Right lobe of liver (tissue), 6 donors: Measurements from ENCODE around the gene AHDC1. TPM values are rescaled to one million over a fixed set of nuclear protein-coding genes. Genes with fewer than 3 reads are reported as not detected.

Experiments used
- ATAC-seq, 4 donors: fragments of 200-7000 bp; cut with Tn5 transposase; one replicate each; pipeline ENCODE4 v1.9.1; 2020; ENCODE audit warnings: mild to moderate bottlenecking in 4 of 4, moderate library complexity in 4 of 4
- DNase-seq, 3 donors: peaks; one replicate each; pipeline ENCODE4 v3.0.0-alpha.2; 2020
- H3K27ac ChIP-seq, 3 donors: fragments of 200-600 bp; one replicate each; pipeline ENCODE4 v1.8.0; 2022
- H3K27me3 ChIP-seq, 2 donors: fragments of 200-600 bp; one replicate each; pipeline ENCODE4 v1.8.0; 2022
- H3K36me3 ChIP-seq, 4 donors: fragments of 200-600 bp; sonication (generic) in 1 of 4; one replicate each; pipeline versions ENCODE4 v1.5.1 to v1.8.0; 2017 to 2022; ENCODE audit warnings: control low read depth in 1 of 4
- H3K4me1 ChIP-seq, 4 donors: fragments of 200-600 bp; sonication (generic) in 1 of 4; one replicate each; pipeline versions ENCODE4 v1.5.1 to v1.8.0; 2017 to 2022; ENCODE audit warnings: control low read depth in 1 of 4
- H3K4me3 ChIP-seq, 3 donors: fragments of 200-600 bp; one replicate each; pipeline ENCODE4 v1.8.0; 2022
- H3K9me3 ChIP-seq, 4 donors: fragments of 200-600 bp; sonication (generic) in 1 of 4; one replicate each; pipeline versions ENCODE4 v1.5.1 to v1.8.0; 2017 to 2022; ENCODE audit warnings: control low read depth in 1 of 4
- POLR2A ChIP-seq: fragments of 450-650 bp; IDR thresholded peaks from one replicate; pipeline ENCODE4 v1.6.1; 2017; ENCODE audit warnings: antibody characterized with exemption, mild to moderate bottlenecking
- WGBS: methylation state at CpG from one replicate; pipeline ENCODE4 v1.1.6; 2018; ENCODE audit warnings: low coverage, low lambda C conversion rate; ENCODE audit not compliant: insufficient coverage; ENCODE audit errors: missing lambda C conversion rate; 5-methylcytosine and 5-hydroxymethylcytosine counted together
- intact Hi-C, 2 donors: fragments of 100-400 bp; cut with DNase I; formaldehyde crosslinking; loops; one replicate each; pipeline versions ENCODE4 v1.11.2 to v1.14.1; 2022
- total RNA-seq, 6 experiments: library from RNA; depleted of rRNA in 2 of 6; stranded (reverse); fragments of >200 nt in 2 of 6; fragmentation: NEBNext Ultra II Directional in 3 of 6; extraction: Animal tissue kit (Norgen Biotek cat#: 25700) in 3 of 6; gene quantifications; one replicate each; pipeline versions ENCODE4 v1.1.0 to v1.2.4, GENCODE V29; 2016 to 2023
- TF ChIP-seq, protein P1 (sequence below), 4 donors: fragments of 200-600 bp in 3 of 4; fragments of 450-650 bp in 1 of 4; IDR thresholded peaks; one replicate each; pipeline versions ENCODE4 v1.5.1 to v1.8.0; 2016 to 2022; ENCODE audit warnings: antibody characterized with exemption in 4 of 4, mild to moderate bottlenecking in 2 of 4
- donor health status: DM: no; HTN: yes; CAD: no.
- donor health status: DM: no; HTN: no; CAD: no.
- donor health status: DM: no; HTN: no; CAD: no.
- donor health status: DM: no; HTN: yes; CAD: no.
- donor health status: DM: no; HTN: yes; CAD: no.

The AHDC1 gene
- total RNA-seq, 6 experiments from 2014 or later, result 5.5 to 21.3 (median 10.9) TPM

DNA sequence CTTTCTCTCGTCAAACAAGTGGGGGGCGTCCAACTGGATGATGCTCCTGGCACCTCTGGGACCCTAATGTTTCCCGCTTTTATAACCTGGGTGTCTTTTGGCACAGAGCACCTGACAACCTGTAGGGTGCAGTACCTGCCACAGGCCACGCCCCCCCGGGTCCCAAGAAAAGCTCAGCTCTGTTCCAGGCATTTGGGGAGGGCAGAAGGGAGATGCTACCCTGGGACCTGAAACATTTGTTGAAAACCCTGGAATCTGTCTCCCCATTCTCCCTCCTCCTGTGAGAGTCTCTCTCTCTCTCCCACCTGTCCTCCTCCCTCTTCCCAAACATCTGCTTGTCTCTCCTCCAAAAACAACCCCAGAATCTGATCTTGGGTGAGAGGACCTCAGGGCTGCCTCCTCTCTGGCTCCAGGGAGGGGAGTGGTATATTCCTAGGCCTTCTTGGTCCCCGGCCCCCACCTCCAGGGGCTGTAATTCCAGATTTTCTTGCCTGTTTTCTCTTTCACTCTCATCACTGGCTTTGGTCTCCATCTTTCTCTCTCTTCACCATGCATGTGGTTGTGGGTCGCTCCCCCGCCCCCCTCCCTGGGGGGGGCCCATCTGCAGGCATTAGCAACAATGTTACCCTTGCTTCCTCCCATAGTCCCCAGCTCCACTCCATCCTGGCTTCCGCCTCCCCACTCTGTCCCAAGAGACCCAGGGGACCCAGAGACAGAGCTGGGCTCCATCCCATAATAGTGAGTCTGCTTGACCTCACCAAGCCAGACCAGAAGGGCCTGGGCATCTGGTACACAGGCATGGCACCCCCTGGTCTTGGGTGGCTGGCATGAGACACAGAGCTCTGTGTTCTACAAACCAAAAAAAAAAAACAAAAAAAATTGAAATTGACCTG lies 4.1 kb downstream of the AHDC1 start:
- Histone ChIP-seq H3K27me3 (no peaks in the 10 kb centered on the region), H3K27ac (peak overlapping the region in 1 of 3 donors; percentile 10), H3K4me3 (no peak overlapping the region), H3K9me3 (no peaks in the 10 kb centered on the region), H3K36me3 (no peaks in the 10 kb centered on the region), H3K4me1 (peaks cover 0 to 21% (median 10%) of the 10 kb centered on the region in 4 donors)
- TF ChIP-seq, protein P1, sequence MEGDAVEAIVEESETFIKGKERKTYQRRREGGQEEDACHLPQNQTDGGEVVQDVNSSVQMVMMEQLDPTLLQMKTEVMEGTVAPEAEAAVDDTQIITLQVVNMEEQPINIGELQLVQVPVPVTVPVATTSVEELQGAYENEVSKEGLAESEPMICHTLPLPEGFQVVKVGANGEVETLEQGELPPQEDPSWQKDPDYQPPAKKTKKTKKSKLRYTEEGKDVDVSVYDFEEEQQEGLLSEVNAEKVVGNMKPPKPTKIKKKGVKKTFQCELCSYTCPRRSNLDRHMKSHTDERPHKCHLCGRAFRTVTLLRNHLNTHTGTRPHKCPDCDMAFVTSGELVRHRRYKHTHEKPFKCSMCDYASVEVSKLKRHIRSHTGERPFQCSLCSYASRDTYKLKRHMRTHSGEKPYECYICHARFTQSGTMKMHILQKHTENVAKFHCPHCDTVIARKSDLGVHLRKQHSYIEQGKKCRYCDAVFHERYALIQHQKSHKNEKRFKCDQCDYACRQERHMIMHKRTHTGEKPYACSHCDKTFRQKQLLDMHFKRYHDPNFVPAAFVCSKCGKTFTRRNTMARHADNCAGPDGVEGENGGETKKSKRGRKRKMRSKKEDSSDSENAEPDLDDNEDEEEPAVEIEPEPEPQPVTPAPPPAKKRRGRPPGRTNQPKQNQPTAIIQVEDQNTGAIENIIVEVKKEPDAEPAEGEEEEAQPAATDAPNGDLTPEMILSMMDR (IDR thresholded peaks at IDR 0.05), result no peak
- no peak for TF ChIP-seq POLR2A
- ATAC-seq, result no peak
- intact Hi-C loops, result loop anchor here (5.0 to 10.0 kb wide), 4 partner anchors 43 to 198 kb away; no protein-coding TSS in a partner anchor
- no peak for DNase-seq
- 66% methylated on average over 4 of the region's 9 CpGs for WGBS

DNA sequence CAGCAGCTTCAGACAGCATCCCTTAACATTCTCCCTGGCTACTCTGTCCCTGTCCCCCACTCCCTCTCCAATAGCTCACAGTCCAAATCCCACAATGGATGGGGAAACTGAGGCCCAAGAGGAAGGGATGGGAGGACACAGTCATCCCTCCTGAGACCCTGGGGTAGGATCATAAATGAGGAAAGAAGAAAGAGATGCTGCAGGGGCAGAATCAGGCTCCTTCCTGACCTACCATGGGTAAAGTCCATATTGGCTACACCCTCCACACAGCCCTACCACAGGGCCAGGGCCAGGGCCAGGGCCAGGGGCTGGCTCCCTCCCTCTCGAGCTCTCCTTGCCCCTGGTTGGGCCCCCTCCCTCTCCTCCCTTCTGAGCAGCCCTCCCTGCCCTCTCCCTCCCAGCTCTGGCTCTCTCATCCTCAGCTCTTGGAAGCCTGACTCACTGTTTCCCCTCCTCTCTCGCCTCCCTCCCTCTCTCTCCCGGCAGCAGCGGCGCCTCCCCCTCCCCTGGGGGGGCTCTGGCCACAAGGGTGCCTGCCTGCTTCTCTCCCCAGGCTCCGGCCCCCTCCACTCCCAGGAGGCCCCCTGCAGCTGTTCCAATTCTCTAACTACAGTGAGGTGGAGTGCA lies 4.9 kb downstream of the AHDC1 start:
- Histone ChIP-seq H3K27me3 (no peaks in the 10 kb centered on the region), H3K9me3 (no peaks in the 10 kb centered on the region), H3K36me3 (no peaks in the 10 kb centered on the region), H3K27ac (peak overlapping the region in 1 of 3 donors; percentile 10), H3K4me1 (peaks cover 0 to 21% (median 10%) of the 10 kb centered on the region in 4 donors), H3K4me3 (no peak overlapping the region)
- 27% methylated on average over 5 of the region's 6 CpGs for WGBS
- intact Hi-C loops, result loop anchor here (5.0 to 10.0 kb wide), 2 partner anchors 42 to 194 kb away; no protein-coding TSS in a partner anchor
- DNase-seq, result no peak
- TF ChIP-seq POLR2A, result no peak
- TF ChIP-seq, protein P1 (IDR thresholded peaks at IDR 0.05), result no peak
- ATAC-seq, result peak in 1 of 4 donors; percentile 4

DNA sequence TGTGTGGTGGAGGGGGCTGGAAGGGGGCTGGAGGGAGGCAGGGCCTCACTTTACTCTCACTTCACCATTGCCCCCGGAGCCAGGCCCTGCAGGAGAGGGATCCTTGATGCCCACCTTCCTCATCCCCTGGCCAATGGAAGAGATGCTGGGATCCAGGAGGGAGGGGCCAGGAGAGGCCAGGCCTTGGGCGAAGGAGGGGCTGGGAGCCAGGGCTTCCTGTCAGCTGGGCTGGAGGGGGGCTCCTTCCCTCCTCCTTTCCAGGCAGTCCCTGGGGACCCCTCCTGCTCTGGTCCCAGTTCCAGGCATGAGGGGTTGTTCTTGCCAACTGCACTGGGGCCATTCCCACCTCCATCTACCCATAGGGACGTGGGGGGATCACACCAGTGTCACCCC lies 5.7 kb downstream of the AHDC1 start:
- intact Hi-C loops, result loop anchor here (5.0 to 10.0 kb wide), 2 partner anchors 41 to 193 kb away; no protein-coding TSS in a partner anchor
- H3K4me3 ChIP-seq, result no peak overlapping the region
- no peaks in the 10 kb centered on the region for H3K36me3 ChIP-seq
- TF ChIP-seq, protein P1 (IDR thresholded peaks at IDR 0.05), result no peak
- TF ChIP-seq POLR2A, result no peak
- no peaks in the 10 kb centered on the region for H3K27me3 ChIP-seq
- no peaks in the 10 kb centered on the region for H3K9me3 ChIP-seq
- ATAC-seq (no peak), DNase-seq (no peak)
- no peak overlapping the region for H3K27ac ChIP-seq
- H3K4me1 ChIP-seq, result peaks cover 0 to 21% (median 10%) of the 10 kb centered on the region in 4 donors
- WGBS, result no CpG with 5 or more reads among the region's 3 CpGs

DNA sequence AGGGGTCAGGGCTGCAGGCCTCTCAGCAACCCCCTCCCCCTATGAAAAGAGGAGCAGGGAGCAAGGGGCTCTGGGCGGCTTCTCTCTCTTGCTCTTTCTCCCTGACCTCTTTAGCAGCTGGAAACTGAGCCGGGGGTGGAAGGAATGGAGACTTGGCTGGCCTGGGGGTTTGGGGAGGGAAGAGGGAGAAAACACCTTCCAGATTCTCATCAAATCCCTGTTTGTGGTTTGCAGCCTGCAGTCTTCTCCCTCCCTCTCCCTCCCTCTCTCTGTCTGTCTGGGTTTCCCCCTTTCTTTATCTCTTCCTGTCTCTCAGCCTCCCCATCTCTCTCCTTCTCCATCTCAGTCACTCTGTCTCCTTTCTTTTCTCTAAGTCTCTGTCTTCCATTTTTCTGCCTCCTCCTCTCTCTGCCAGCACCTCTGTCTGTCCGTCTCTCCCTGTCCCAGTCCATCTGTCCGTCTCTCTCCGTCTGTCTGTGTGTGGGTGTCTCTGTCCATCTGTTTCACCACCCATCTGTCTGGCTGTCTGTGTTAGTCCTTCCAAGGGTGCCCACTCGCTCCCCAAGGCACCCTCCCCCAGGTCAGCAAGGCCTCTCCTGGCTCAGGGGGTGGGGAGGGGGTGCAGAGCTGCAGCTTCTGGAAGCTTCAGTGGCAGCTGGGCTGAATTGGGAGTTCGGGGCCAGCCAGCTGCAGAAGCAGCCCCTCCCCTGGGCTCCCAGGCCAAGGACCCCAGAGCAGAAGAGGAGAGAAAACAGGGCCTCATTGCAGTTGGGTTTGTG lies 6.2 kb downstream of the AHDC1 start:
- intact Hi-C loops, result loop anchor here (5.0 to 10.0 kb wide), 2 partner anchors 40 to 193 kb away; no protein-coding TSS in a partner anchor
- ATAC-seq (no peak), DNase-seq (no peak)
- Histone ChIP-seq H3K9me3 (no peaks in the 10 kb centered on the region), H3K4me3 (no peak overlapping the region), H3K27me3 (no peaks in the 10 kb centered on the region), H3K36me3 (no peaks in the 10 kb centered on the region), H3K4me1 (peaks cover 0 to 21% (median 10%) of the 10 kb centered on the region in 4 donors), H3K27ac (no peak overlapping the region)
- TF ChIP-seq POLR2A, result no peak
- TF ChIP-seq, protein P1 (IDR thresholded peaks at IDR 0.05), result no peak
- WGBS, result 58% methylated on average over 5 of the region's 7 CpGs
